ENCODE results near the gene DARS1.

DARS1 gene

DNA sequence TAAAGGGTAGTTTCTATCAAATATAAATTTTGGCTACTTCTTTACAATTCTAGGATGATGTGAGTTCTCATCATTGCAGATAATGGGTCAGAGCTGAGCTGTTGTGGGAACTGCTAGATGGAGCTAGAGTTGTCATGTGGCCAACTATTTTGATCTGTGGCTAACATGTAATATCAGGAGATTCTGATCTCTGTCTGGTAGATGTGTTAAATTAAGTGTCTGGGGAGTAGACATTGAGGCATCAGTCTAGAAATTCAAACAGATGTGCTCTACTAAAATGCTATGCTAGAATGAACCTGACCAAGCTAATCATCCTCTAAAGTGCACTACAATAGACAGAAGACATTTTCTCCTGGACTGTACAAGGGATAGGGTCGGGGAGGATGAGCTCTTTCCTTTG, 30.3 kb upstream of the DARS1 start:
- no peak for DNase-seq (ENCODE audit: low read depth in 2 of 2)

DNA sequence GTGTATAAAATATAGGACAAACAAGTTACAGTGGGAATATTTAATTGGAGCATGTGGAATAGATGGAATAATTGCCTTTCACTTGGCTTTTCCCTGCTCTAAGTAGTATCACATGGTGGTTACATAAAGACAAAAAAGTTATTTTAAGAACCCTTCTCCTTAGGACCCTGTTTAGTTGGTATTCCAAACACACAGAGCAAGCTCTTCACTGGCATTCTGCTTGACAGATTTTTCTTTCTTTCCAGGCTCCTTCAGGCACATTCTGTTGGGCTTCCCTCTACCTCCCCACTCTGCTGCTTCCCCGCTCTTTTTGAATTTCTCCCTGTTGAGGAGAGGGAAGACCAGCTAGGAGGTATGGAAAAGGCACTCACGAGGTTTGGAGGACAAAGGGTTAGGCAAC, 29.0 kb upstream of the DARS1 start:
- no peak for DNase-seq (ENCODE audit: low read depth in 2 of 2)

DNA sequence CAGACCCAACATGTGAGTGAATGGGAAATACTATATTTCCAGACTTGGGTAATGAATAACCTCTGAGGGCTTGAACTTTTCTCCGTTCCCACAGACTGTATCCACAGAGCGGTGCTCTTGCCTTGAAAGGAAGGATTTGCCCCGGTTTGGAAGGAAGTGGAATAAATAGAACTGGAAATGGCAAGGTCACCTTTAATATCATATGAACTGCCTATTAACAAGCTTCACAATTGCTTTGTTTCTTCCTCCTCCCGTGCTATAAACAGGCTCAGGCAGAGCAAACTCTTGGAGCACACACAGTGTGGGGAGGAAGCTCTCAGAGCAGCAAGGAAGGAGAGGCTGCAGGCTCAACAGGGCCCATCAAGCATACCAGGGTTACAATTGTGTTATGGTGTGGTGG, 28.5 kb upstream of the DARS1 start:
- no peak for DNase-seq (ENCODE audit: low read depth in 2 of 2)

DNA sequence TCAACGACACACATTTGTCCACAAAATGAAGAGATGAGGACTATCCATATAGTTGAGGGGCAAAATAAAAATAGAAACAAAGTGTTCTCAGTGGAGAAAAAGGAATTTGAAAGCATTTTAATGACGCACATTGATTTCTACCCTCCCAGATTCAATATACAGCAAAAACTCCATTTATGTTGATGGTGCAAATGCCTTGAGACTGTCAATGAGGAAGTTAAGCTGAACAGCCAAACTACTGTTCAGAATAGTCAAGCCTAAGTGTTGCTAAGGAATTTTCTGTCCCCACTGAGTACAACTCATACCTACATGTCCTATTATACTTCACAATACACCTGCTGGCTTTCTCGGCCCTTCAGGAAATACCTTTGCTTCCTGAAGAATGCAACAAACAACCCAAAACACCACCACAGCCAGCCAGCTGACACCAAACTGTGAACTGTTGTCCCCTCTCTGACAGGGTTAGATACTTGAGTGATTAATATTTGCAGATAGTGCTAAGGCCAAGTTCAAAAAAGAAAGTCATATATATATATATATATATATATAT, 27.8 kb upstream of the DARS1 start:
- no peak for DNase-seq (ENCODE audit: low read depth in 2 of 2)

DNA sequence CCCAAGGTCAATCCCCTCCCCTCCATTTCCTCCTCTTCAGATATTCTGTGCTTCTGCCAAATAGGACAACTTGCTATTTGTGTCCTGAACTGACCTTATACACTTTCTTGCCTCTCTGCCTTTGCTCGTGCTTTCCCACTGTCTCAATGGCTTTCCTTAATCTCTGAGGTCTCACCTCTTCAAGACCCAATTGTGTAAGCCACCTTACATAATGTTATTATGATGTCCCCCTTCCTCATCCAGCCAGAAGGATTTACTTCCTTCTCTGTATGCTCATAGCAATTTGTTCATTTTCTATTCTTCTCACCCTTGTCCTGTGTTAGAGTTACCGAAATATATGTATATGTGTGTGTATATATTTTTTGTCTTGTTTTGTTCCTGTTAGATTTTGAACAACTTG, 26.9 kb upstream of the DARS1 start:
- no peak for DNase-seq (ENCODE audit: low read depth in 2 of 2)

DNA sequence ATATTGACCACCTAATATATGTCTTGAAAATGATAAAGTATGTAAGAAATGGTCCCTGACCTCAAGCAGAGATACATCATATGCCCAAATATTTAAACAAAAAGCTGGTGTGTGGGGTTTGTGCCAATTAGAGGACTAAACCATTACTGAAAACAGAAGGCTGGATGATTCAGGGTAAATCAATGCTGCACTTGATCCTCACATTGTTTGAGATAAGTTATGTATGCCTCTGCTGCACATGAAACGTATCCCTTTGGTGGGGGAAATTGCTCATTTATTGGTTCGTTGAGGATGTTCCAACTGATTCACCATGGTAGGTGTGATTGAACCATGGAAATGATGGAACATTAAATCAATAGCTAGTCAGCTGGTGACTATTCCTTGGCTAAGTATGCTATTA, 24.7 kb upstream of the DARS1 start:
- DNase-seq (ENCODE audit: low read depth in 2 of 2) = no peak

DNA sequence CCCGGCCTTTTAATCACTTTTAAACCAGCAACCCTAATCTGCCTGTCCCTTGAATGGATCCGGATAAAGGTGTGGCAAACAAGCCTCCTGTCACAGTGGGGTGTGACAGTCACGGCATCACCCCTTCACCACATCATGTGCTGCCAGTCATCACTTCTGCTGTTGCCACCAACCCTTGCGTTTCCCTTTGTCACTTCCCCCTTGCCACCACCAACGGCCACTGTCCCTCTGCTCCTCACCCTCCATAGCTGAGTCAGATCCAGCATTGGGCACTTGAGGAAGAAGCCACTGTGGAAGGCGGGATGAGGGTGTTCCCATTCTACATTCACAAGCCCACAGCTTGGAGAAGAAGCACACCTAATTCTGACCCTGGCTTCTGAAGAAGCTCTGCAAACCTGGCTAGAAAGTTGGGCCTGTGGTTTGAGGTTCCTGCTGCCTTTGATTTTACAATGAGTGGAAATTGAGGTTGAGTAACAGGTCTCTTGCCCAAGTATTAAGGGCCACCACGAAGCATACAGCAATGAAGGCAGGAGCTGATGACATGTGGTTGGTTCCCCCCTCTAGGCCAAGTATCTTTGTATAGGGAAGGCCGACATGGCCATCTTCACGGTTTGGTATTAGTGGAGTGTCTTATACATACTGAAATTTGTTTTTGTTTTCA, 22.9 kb upstream of the DARS1 start:
- peak in 1 of 2 experiments; percentile 20 for DNase-seq (ENCODE audit: low read depth in 2 of 2)

DNA sequence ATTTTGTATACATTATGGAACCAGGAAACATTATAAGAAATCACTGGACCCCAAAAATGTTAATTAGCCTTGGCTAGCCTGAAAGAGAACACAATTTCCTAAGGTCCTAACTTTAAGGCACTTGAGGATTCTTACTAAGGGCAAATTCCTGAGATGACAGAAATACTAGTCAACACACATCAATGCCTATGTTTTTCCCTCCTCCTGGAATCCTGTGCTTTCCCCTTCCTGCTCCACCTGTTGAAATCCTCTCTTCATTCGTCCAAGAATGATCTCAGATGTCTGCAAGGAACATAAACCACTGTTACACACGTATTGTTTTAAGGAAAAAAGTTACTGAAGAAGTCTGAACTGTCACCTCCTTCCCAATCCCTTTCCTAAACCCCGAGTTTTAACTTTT, 21.2 kb upstream of the DARS1 start:
- DNase-seq (ENCODE audit: low read depth in 2 of 2) = no peak

DNA sequence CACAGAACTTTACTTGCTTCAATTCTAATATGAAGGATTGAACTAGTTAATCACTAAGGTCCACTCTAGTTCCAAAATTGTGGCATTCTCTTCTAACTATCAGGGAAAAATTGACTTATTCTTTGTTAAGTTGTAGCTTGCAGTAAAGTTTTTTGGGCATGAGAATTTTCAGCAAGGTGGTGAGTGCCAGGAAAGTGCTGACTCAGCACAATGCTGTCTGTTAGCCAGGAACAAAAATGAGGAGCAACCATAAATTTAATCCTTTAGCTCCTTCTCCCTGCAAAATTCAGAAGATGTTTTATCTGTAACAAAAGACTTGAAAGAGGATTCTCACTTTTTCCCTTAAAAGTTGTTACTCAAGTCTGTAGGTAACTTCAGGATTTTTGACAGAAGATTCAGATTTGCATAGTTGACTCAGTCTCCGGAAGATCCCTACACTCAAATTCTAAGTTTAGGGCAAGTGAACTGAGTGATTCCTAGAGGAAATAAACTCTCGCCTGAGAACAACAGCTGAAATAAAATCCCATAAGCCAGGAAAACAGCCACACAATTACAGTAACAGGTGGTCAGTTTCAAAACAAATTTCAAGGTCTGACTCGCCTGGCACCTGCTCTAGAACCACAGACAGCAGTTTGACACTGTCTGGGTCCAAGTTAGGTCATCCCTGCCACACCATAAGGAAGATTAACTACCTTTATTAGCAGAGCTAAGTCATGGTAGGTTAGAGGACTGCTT, 20.2 kb upstream of the DARS1 start:
- no peak for DNase-seq (ENCODE audit: low read depth in 2 of 2)

DNA sequence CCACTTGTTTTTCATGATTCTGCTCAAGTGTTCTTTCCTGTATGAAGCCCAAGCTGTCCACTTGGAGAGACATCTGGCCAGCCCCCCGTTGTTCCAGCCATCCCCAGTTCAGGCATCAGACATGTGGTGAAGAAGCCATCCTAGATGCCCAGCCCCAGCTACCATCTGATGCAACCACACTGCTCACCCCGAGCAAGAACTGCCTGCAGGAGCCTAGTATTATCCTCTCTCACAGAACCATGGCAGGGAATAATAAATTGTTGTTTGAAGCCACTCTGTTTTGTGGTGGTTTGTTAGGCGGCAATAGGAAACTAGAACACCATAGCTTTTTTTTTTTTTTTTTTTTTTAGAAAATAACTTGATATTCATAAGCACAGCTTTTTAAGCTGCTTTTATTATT, 19.5 kb upstream of the DARS1 start:
- no peak for DNase-seq (ENCODE audit: low read depth in 2 of 2)

DNA sequence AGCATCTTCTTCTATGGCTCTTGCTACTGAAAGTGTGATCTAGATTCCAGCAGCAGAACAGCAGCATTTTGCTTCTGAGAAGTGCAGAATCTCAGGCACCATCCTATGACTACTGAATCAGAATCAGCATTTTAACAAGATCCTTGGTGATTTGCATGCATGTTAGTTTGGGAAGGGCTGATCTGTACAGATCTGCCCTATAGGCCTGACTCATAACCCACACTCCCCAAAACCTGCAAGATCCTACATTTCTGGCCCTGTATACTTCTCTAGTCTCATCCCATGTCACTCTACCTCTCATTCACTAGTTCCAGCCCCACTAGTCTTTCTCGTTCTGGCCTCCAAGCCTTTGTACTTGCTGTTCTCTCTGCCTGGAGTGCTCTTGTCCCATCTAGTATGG, 15.7 kb upstream of the DARS1 start:
- no peak for DNase-seq (ENCODE audit: low read depth in 2 of 2)

DNA sequence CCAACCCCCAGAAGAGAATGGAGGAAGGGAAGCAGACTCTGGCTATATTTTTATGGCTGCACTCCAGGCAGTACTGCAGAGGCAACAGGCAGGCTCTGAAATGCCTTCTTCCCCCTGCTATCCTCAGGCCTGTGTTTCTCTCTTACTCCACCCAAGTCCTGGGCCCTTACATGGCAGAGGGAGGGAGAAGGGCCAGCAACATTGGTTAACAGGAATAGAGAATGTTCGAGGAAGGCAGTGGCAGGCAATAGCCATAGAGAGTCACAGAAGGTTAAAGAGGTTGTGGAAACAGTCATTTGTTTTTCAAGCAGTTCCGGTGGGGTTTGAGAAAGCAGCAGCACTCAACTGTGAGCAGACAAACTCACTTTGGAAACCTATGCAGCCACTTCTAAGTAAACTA, 15.1 kb upstream of the DARS1 start:
- no peak for DNase-seq (ENCODE audit: low read depth in 2 of 2)

DNA sequence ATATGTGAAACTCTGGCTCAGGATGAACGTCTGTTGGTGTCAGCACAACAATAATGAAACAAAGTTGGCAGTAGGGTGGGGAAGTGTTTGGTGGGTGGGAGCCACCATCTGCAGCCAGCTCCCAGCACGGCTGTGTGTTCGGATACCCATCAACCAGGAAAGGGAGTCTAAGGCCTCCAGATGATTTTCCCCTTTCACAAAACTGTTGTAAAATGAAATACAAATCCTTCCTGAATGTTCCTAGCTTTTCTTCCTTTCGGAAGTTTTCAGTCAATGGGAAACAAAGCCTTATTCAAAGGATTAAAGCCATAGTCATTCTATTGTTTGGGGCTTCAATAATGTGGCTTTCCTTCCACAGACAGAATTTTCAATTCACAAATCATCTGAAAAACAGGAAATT, 14.5 kb upstream of the DARS1 start:
- no peak for DNase-seq (ENCODE audit: low read depth in 2 of 2)

DNA sequence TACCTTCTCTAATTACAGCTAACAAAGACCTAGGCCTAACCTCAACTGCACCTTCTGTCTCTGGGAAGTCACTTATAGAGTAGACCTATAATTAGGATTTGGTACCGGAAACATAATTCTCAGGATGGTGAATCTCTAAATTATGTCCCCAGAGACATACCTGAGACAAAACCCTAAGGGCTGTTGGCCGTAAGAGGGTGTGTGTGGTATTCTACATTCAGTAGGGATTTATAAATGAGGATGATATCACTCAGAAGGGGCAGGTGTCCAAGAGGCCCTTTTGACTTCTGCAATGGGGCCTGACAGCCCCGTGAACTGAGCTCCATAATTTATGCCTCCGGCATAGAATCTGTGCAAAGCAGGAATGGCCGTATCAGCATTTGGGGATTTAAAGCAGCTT, 13.5 kb upstream of the DARS1 start:
- no peak for DNase-seq (ENCODE audit: low read depth in 2 of 2)

DNA sequence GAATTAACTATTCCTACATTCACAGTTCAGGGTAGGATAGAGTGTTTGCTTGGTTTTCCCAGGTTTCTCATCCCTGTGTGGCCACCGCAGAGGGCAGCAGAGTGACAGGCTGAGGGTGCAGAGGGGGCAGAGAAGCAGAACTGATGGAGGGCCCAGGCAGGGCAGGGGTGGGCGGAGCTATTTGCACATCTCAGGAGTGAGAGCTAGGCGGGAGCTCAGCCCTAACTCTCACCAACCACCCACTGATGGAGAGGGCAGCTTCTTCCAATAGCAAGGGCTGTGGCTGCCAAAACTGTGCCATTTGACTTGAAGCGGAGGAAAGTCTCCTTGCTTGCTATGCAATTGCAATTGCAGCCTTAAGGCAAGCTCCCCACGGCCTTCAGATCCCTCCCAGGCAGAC, 12.0 kb upstream of the DARS1 start:
- DNase-seq (ENCODE audit: low read depth in 2 of 2) = no peak

DNA sequence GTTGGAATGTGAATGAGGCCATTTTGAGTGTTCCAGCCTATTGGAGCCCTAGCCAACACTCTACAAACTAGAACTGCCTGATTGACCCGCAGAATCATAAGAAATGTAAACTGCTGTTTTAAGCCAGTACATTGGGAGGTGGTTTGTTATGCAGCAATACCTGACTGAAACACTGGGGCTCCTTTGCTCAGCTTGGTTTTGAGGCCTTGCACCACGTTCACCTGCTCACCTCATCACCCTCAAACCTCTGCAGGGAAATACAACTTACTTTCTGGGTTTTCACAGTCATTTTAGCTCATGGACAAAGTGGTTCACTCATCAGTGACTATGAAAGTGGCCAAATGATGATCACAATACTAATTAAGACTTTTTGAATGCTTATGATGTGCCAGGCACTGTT, 10.9 kb upstream of the DARS1 start:
- DNase-seq (ENCODE audit: low read depth in 2 of 2) = no peak

DNA sequence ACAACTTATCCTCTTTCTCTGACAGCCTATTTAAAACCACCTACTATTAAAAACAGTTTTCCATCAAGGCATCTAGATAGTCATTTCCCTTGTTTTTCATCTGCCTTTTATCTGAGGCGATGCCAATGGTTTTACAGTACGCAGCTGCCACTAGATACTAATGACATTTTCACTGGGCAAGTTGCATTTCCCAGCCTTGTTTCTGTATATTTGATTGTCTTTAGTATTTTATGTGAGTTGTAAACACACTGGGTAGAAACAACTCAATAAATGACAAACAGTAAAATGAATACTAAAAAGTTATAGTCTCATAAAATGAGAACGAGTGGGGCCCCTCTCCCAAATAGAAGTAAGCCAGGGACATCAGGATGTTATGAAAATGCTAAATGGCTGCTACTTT, 8.9 kb upstream of the DARS1 start:
- DNase-seq (ENCODE audit: low read depth in 2 of 2) = no peak

DNA sequence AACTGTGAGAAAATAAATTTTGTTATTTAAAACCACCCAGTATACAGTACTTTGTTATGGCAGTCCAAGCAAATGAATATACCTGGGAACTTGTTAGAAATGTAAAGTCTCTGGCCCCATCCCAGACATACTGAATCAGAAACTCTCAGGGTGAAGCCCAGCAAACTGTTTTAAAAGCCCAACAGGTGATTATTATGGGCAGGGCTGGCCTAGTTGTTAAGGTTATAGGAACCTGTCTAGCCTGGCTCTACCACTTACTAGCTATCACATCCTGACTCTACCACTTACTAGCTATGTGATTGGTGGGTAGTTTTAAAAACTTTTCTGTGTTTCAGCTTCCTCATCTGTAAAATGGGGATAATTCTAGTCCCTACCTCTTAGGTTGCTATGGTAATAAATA, 8.0 kb upstream of the DARS1 start:
- DNase-seq (ENCODE audit: low read depth in 2 of 2) = no peak

DNA sequence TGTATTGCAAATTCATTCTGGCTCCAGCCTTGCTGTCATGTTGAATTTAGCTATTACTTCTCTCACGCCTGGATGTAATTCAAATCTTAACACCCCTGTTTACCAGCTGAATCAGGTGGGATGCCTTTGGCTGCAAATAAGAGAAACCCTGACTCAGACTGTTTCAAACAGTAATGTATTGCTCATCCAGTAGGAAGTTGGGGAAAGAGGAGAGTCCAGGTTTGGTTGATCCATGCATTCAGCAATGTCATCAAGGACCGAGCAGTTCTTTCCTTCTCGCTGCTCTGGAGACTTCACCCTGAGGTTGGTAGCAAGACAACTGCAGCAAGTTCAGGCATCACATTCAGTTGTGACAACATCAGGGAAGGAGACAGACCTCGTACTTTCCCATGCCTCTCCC, 6.4 kb upstream of the DARS1 start:
- DNase-seq (ENCODE audit: low read depth in 2 of 2) = no peak

DNA sequence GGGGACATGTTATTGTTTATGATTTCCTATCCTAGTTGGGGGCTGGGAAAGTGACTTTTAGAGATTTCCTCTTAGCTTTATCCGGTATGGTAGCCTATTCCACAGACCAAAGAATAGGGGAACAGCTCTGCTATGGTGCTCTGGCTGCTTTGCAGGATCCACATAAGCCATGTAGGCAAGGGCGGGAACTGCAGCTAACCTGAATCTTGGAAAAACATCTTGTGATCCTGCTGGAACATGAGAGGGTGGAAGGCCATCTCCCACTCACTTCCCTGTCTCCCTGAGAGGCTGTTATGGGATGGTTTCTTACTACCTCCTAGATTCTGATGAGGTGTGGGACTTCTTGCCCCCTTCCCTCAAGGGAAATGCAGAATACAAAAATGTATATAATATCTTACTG, 2.0 kb upstream of the DARS1 start:
- no peak for DNase-seq (ENCODE audit: low read depth in 2 of 2)

DNA sequence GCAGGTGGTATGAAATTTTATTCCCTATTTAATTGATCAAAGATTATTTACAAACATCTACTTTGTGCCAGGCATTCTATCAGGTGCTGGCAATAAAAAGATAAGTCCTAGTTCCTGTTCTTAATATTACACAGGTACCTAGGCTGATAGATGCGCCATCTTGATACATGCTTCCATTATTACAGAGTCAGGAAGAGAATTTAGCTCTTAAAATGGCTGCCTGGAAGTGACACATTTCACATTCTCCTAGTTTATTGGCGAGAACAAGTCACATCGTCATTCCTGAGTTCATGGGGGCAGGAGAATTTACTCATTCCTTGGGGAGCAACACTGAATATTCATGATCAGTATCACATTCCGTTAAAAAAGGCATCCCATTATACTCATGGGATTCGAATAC, 1.1 kb upstream of the DARS1 start:
- no peak for DNase-seq (ENCODE audit: low read depth in 2 of 2)

DNA sequence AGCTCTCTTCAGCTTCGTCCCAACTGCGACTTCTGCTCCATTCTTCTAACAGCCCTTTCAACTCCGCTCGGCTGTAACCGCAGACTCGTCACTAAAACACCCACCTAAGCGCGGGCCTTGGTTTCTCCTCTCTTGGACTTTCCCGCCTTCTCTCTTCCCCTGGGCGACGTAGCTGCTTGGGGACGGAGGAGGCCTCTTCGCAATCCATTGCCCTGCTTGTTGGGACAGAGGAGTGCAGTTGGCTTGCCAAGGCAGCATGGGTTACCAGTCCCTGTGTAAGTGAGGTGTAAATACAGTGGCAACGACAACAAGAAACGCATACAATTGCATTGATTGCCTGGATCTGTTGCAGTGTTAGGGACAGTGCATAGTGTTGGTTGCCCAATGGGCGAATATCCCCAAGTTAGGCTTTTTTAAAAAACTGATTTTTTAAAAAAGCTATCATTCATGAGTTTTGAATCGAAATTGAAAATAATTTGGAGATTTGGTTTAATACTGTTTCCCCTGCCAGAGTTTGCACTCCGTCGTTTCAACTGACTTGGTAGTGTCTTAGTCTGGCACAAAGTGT, 484 bp upstream of the DARS1 start:
- peak; percentile 61 to 79 for DNase-seq (ENCODE audit: low read depth in 2 of 2)
